Caco-2 (cell line): ENCODE measurements around the gene MEX3A. TPM values are rescaled to one million over a fixed set of nuclear protein-coding genes. Genes with fewer than 3 reads are reported as not detected.
A peak's percentile ranks its signal among the peaks of the same experiment; 100 is the strongest.

Experiments used
- BruUV-seq: library from RNA; stranded (reverse); fragments of 400-500 nt; replicated peaks from 2 replicates; lab custom pipeline; 2021; lab: Mats Ljungman, UMichigan
- CTCF ChIA-PET: fragments of 300-600 bp; sonication (Branson Sonifier 250); formaldehyde crosslinking; loops from one replicate; lab custom pipeline; 2022; ENCODE audit warnings: antibody characterized with exemption; lab: Charles Lee
- POLR2A ChIA-PET: fragments of 300-600 bp; sonication (Branson Sonifier 250); formaldehyde crosslinking; loops from one replicate; lab custom pipeline; 2022; ENCODE audit warnings: antibody characterized with exemption; lab: Charles Lee
- DNase-seq, 2 experiments: peaks; one replicate each; pipeline versions ENCODE4 v3.0.0 to v3.0.0-alpha.2; 2020 to 2022
- H3K27me3 ChIP-seq: replicated peaks from 2 replicates; pipeline ENCODE4 v1.6.0; 2011; ENCODE audit warnings: low read length; ENCODE audit not compliant: control insufficient read depth, insufficient read depth
- H3K36me3 ChIP-seq: 2 replicates; pipeline ENCODE4 v1.5.1; 2011; ENCODE audit warnings: low read length; ENCODE audit not compliant: control insufficient read depth, insufficient read depth
- H3K4me1 ChIP-seq: fragments of 250-450 bp; sonication (Bioruptor Pico); 2 replicates; pipeline ENCODE4 v1.5.1; 2020; ENCODE audit warnings: mild to moderate bottlenecking
- H3K4me3 ChIP-seq: 2 replicates; pipeline ENCODE4 v1.5.1; 2011; ENCODE audit warnings: low read depth, mild to moderate bottlenecking, control low read depth, low read length
- H3K9me3 ChIP-seq: fragments of 250-450 bp; sonication (Bioruptor Pico); 2 replicates; pipeline ENCODE4 v1.5.1; 2020; ENCODE audit warnings: mild to moderate bottlenecking, moderate library complexity
- H3K27ac Mint-ChIP-seq: one replicate; pipeline ENCODE4 v1.8.0; 2022; ENCODE audit warnings: mixed read lengths; ENCODE audit not compliant: unreplicated experiment
- H3K27me3 Mint-ChIP-seq: one replicate; pipeline ENCODE4 v1.8.0; 2022; ENCODE audit warnings: mixed read lengths; ENCODE audit not compliant: insufficient read depth, unreplicated experiment
- H3K36me3 Mint-ChIP-seq: one replicate; pipeline ENCODE4 v1.8.0; 2022; ENCODE audit warnings: mild to moderate bottlenecking, mixed read lengths; ENCODE audit not compliant: insufficient read depth, unreplicated experiment
- H3K4me1 Mint-ChIP-seq: one replicate; pipeline ENCODE4 v1.8.0; 2022; ENCODE audit warnings: low read depth, mixed read lengths; ENCODE audit not compliant: unreplicated experiment
- H3K4me3 Mint-ChIP-seq: one replicate; pipeline ENCODE4 v1.8.0; 2022; ENCODE audit warnings: mild to moderate bottlenecking, moderate library complexity, mixed read lengths; ENCODE audit not compliant: unreplicated experiment
- H3K9me3 Mint-ChIP-seq: one replicate; pipeline ENCODE4 v1.8.0; 2022; ENCODE audit warnings: mixed read lengths; ENCODE audit not compliant: unreplicated experiment
- CTCF ChIP-seq, 2 experiments: fragments of 200-600 bp in 1 of 2; IDR thresholded peaks; 1 replicate in 1 of 2; 2 replicates in 1 of 2; pipeline versions ENCODE4 v1.5.1 to v1.8.0; 2011 to 2022; ENCODE audit warnings: antibody characterized with exemption in 1 of 2, control low read depth in 1 of 2, inconsistent platforms in 1 of 2, low read depth in 1 of 2, low read length in 1 of 2, mild to moderate bottlenecking in 1 of 2, moderate library complexity in 1 of 2; ENCODE audit not compliant: insufficient read depth in 1 of 2, severe bottlenecking in 1 of 2, unreplicated experiment in 1 of 2
- intact Hi-C: fragments of 100-400 bp; cut with micrococcal nuclease; formaldehyde crosslinking; loops from one replicate; pipeline ENCODE4 v1.10.0; 2022; ENCODE audit not compliant: unreplicated experiment
- total RNA-seq: library from RNA; stranded (reverse); gene quantifications from 2 replicates; pipeline ENCODE4 v1.2.3, GENCODE V29; 2022

MEX3A gene
- total RNA-seq, 1 experiment from 2014 or later = 8.9 TPM

GRCh38 chr1:156106624-156107488 is 24.6 kb upstream of the MEX3A start:
- Histone ChIP-seq H3K27me3 (no peaks in the 10 kb centered on the region), H3K36me3 (no peaks in the 10 kb centered on the region), H3K9me3 (no peaks in the 10 kb centered on the region), H3K4me3 (peak overlapping the region; percentile 15; the same call in 1 of the 2 replicates), H3K4me1 (peaks cover 33% of the 10 kb centered on the region)
- no peak for TF ChIP-seq CTCF (IDR thresholded peaks at IDR 0.05; ENCODE audit: insufficient read depth in 1 of 2, low read depth in 1 of 2, low read length in 1 of 2, severe bottlenecking in 1 of 2, unreplicated experiment in 1 of 2)
- Mint-ChIP-seq H3K9me3 (no peaks in the 10 kb centered on the region), H3K27ac (peak overlapping the region; percentile 86), H3K36me3 (peaks cover 26% of the 10 kb centered on the region), H3K27me3 (no peaks in the 10 kb centered on the region), H3K4me3 (peak overlapping the region; percentile 71), H3K4me1 (peaks cover 40% of the 10 kb centered on the region)
- BruUV-seq = TSS peak; percentile 85
- CTCF ChIA-PET = interaction anchor here (0.6 to 2.2 kb wide), 4 partner anchors 9 to 87 kb away, joined by 3 to 8 read pairs (median 4); partner anchors contain the start of gene SLC25A44
- POLR2A ChIA-PET = interaction anchor here (0.6 to 2.2 kb wide), 6 partner anchors 9 to 127 kb away, joined by 3 to 13 read pairs (median 4); partner anchors contain the start of gene PMF1
- DNase-seq = peak; percentile 57 to 65
- intact Hi-C loops = loop anchor here (1.0 kb wide), 2 partner anchors 7 to 21 kb away; partner anchors contain the start of gene LMNA

GRCh38 chr1:156104861-156105832 is 22.9 kb upstream of the MEX3A start:
- peak in 1 of 2 experiments; percentile 42 for DNase-seq
- H3K4me1 ChIP-seq = peaks cover 42% of the 10 kb centered on the region
- POLR2A ChIA-PET = interaction anchor here (2.2 kb wide), 1 partner anchor 10 kb away, joined by 13 read pairs; no protein-coding TSS in a partner anchor
- no peaks in the 10 kb centered on the region for H3K9me3 ChIP-seq
- peak overlapping the region; percentile 86 for H3K27ac Mint-ChIP-seq
- peaks cover 57% of the 10 kb centered on the region for H3K4me1 Mint-ChIP-seq
- peak in 1 of 2 experiments; percentile 14 for TF ChIP-seq CTCF (IDR thresholded peaks at IDR 0.05; ENCODE audit: insufficient read depth in 1 of 2, low read depth in 1 of 2, low read length in 1 of 2, severe bottlenecking in 1 of 2, unreplicated experiment in 1 of 2)
- H3K36me3 Mint-ChIP-seq = peaks cover 26% of the 10 kb centered on the region
- BruUV-seq = no TSS peak
- intact Hi-C loops = no loop called here
- peak overlapping the region; percentile 71 for H3K4me3 Mint-ChIP-seq
- no peaks in the 10 kb centered on the region for H3K27me3 Mint-ChIP-seq
- peak overlapping the region; percentile 36 for H3K4me3 ChIP-seq
- CTCF ChIA-PET = interaction anchor here (0.6 to 2.0 kb wide), 5 partner anchors 18 to 167 kb away, joined by 3 to 7 read pairs (median 4); no protein-coding TSS in a partner anchor
- H3K9me3 Mint-ChIP-seq = no peaks in the 10 kb centered on the region
- no peaks in the 10 kb centered on the region for H3K36me3 ChIP-seq
- no peaks in the 10 kb centered on the region for H3K27me3 ChIP-seq
